ENCODE results near the gene UNC5A.

UNC5A gene

GRCh38 chr5:176887252-176887849 is 77.0 kb downstream of the UNC5A start:
- H3K4me3 ChIP-seq, result no peak overlapping the region
- no peak overlapping the region for H3K27ac ChIP-seq

- H3K4me3 ChIP-seq, result no peak overlapping the region
- H3K27ac ChIP-seq, result no peak overlapping the region
Observed at GRCh38 chr5:176888016-176888864, 77.9 kb downstream of the UNC5A start.

- Histone ChIP-seq H3K4me3 (no peak overlapping the region), H3K27ac (no peak overlapping the region)
Observed at GRCh38 chr5:176888865-176889165, 78.5 kb downstream of the UNC5A start.

GRCh38 chr5:176889321-176890280 is 79.2 kb downstream of the UNC5A start:
- H3K27ac ChIP-seq, result no peak overlapping the region
- H3K4me3 ChIP-seq, result no peak overlapping the region

- no peak overlapping the region for H3K27ac ChIP-seq
- no peak overlapping the region for H3K4me3 ChIP-seq
Observed at GRCh38 chr5:176890455-176891330, 80.3 kb downstream of the UNC5A start.

GRCh38 chr5:176891331-176891958 is 81.1 kb downstream of the UNC5A start:
- no peak overlapping the region for H3K4me3 ChIP-seq
- no peak overlapping the region for H3K27ac ChIP-seq

GRCh38 chr5:176892663-176893062 is 82.3 kb downstream of the UNC5A start:
- H3K27ac ChIP-seq, result no peak overlapping the region

GRCh38 chr5:176894298-176894697 is 83.9 kb downstream of the UNC5A start:
- Histone ChIP-seq H3K27ac (no peak overlapping the region), H3K4me3 (no peak overlapping the region)

More at GRCh38 chr5:176892663-176893062, 82.3 kb downstream of the UNC5A start:
- no peak overlapping the region for H3K4me3 ChIP-seq

GRCh38 chr5:176895831-176896230 is 85.5 kb downstream of the UNC5A start:
- Histone ChIP-seq H3K27ac (no peak overlapping the region), H3K4me3 (no peak overlapping the region)

GRCh38 chr5:176897263-176897662 is 86.9 kb downstream of the UNC5A start:
- no peak overlapping the region for H3K27ac ChIP-seq
- H3K4me3 ChIP-seq, result no peak overlapping the region

- Histone ChIP-seq H3K4me3 (peak within 1 kb of the TSS in 1 of 7 experiments; percentile 11), H3K27ac (peak within 1 kb of the TSS in 4 of 21 experiments; percentile 16 to 42 (median 24))
Observed at GRCh38 chr5:176899296-176899891, 89.0 kb downstream of the UNC5A start, which contains the start of gene HK3. TSS of gene HK3 (minus strand) at chr5:176899346. CDS start at chr5:176896159, 3,187 bp downstream.

- H3K27ac ChIP-seq, result peak overlapping the region in 2 of 21 experiments; percentile 20 to 42
Observed at GRCh38 chr5:176899946-176900779, 89.8 kb downstream of the UNC5A start.

GRCh38 chr5:176900780-176901204 is 90.4 kb downstream of the UNC5A start:
- H3K4me3 ChIP-seq, result no peak overlapping the region
- peak overlapping the region in 2 of 21 experiments; percentile 20 to 42 for H3K27ac ChIP-seq

More at GRCh38 chr5:176899946-176900779, 89.8 kb downstream of the UNC5A start:
- no peak overlapping the region for H3K4me3 ChIP-seq

GRCh38 chr5:176901260-176902101 is 91.1 kb downstream of the UNC5A start:
- Histone ChIP-seq H3K4me3 (no peak overlapping the region), H3K27ac (peak overlapping the region in 2 of 21 experiments; percentile 19 to 29)

- no peak overlapping the region for H3K4me3 ChIP-seq
- peak overlapping the region in 3 of 21 experiments; percentile 10 to 29 (median 19) for H3K27ac ChIP-seq
Observed at GRCh38 chr5:176902102-176902814, 91.9 kb downstream of the UNC5A start.
